Activated CD4-positive, alpha-beta T cell treated with anti-CD3 and anti-CD28 coated beads, Interleukin-2, amount 50 U/mL, for 4 hours (primary cell): ENCODE measurements around the gene LUZP2.
"Not testable (repeated sequence)": the region's sequence is repeated elsewhere in the genome, so short reads cannot be mapped to it uniquely, and the experiment has no call there.

ENCODE experiments used
- DNase-seq, 2 experiments: peaks; one replicate each; pipeline ENCODE4 v3.0.0-alpha.2; 2020

The LUZP2 gene

GRCh38 chr11:24932110-24933000 is 435.5 kb downstream of the LUZP2 start:
- DNase-seq, result no peak

GRCh38 chr11:24934733-24935439 is 438.0 kb downstream of the LUZP2 start:
- DNase-seq, result no peak

GRCh38 chr11:24944891-24945290 is 448.0 kb downstream of the LUZP2 start:
- no peak for DNase-seq

GRCh38 chr11:24949406-24949805 is 452.6 kb downstream of the LUZP2 start:
- DNase-seq, result no peak

GRCh38 chr11:24963852-24964251 is 467.0 kb downstream of the LUZP2 start:
- DNase-seq, result no peak

GRCh38 chr11:24965748-24966147 is 468.9 kb downstream of the LUZP2 start:
- DNase-seq, result no peak

- DNase-seq, result not testable (repeated sequence)
Measured at GRCh38 chr11:24993903-24994302, 497.1 kb downstream of the LUZP2 start.

GRCh38 chr11:24999929-25000328 is 503.1 kb downstream of the LUZP2 start:
- not testable (repeated sequence) for DNase-seq

- DNase-seq, result no peak
Measured at GRCh38 chr11:25037431-25037830, 540.6 kb downstream of the LUZP2 start.

- no peak for DNase-seq
Measured at GRCh38 chr11:25038131-25038530, 541.3 kb downstream of the LUZP2 start.

- no peak for DNase-seq
Measured at GRCh38 chr11:25039165-25039564, 542.3 kb downstream of the LUZP2 start.

- no peak for DNase-seq
Measured at GRCh38 chr11:25048632-25049031, 551.8 kb downstream of the LUZP2 start.

GRCh38 chr11:25052844-25053243 is 556.0 kb downstream of the LUZP2 start:
- no peak for DNase-seq

- no peak for DNase-seq
Measured at GRCh38 chr11:25057861-25058260, 561.0 kb downstream of the LUZP2 start.

GRCh38 chr11:25065746-25066145 is 568.9 kb downstream of the LUZP2 start:
- no peak for DNase-seq

- DNase-seq, result no peak
Measured at GRCh38 chr11:25066706-25067105, 569.9 kb downstream of the LUZP2 start.

- DNase-seq, result no peak
Measured at GRCh38 chr11:25068451-25068850, 571.6 kb downstream of the LUZP2 start.

GRCh38 chr11:25094085-25094802 is 597.4 kb downstream of the LUZP2 start:
- no peak for DNase-seq

- DNase-seq, result no peak
Measured at GRCh38 chr11:25119416-25119815, 622.6 kb downstream of the LUZP2 start.
